Articular chondrocyte of knee joint (primary cell): ENCODE results near the gene TNS2. TPM values are rescaled to one million over a fixed set of nuclear protein-coding genes. Genes with fewer than 3 reads are reported as not detected.

ENCODE experiments used
- small RNA-seq: library from RNA; depleted of rRNA; stranded (forward); fragments of <200 nt; gene quantifications from one replicate; pipeline ENCODE3, GENCODE V24; 2012
- total RNA-seq: library from RNA; depleted of rRNA; stranded (reverse); fragments of >200 nt; gene quantifications from 2 replicates; pipeline ENCODE4 v1.2.3, GENCODE V29; 2012

TNS2 gene
- 61.2 and 85.7 TPM in 2 replicates for total RNA-seq

GRCh38 chr12:53049571-53050318 is at the start of gene TNS2:
TNS2 (plus strand) TSS chr12:53050065; CDS start chr12:53050186, 121 bp downstream.

GRCh38 chr12:53005986-53006809 is 43.7 kb upstream of the TNS2 start, which contains the start of gene EIF4B:
EIF4B (plus strand) TSS chr12:53006456; CDS start chr12:53006484, 28 bp downstream.

GRCh38 chr12:53079226-53080117 is 29.6 kb downstream of the TNS2 start, which contains the start of gene SPRYD3:
SPRYD3 (minus strand) TSS chr12:53079390; CDS start chr12:53079333, 57 bp downstream.

GRCh38 chr12:53097564-53098353 is 47.9 kb downstream of the TNS2 start, which contains the start of gene IGFBP6:
IGFBP6 (plus strand) TSS chr12:53097667; CDS start chr12:53097718, 51 bp downstream.

GRCh38 chr12:53102883-53103807 is 53.3 kb downstream of the TNS2 start, which contains the start of gene SOAT2:
SOAT2 (plus strand) TSS chr12:53103486; CDS start chr12:53103578, 92 bp downstream.

Small RNA genes lying within 50 kb of the gene (small RNA-seq; reads per million reads assigned to genes)
- gene MIR6757: not detected

Other genes with a start within 250 kb of the TNS2 start
- gene KRT4, start 235.9 kb upstream of the TNS2 start, total RNA-seq: 0.39 and 0.43 TPM in 2 replicates
- not detected in 2 replicates for gene KRT79, start 215.8 kb upstream of the TNS2 start, total RNA-seq
- gene KRT78, start 201.1 kb upstream of the TNS2 start, total RNA-seq: not detected in 2 replicates
- 7.6 and 11.7 TPM in 2 replicates for gene KRT8, start 145.0 kb upstream of the TNS2 start, total RNA-seq
- 2.1 and 4.3 TPM in 2 replicates for gene KRT18, start 100.9 kb upstream of the TNS2 start, total RNA-seq
- 1,075 and 1,228 TPM in 2 replicates for gene EIF4B, start 43.6 kb upstream of the TNS2 start, total RNA-seq
- 26.8 and 32.0 TPM in 2 replicates for gene SPRYD3, start 29.3 kb downstream of the TNS2 start, total RNA-seq
- gene IGFBP6, start 47.6 kb downstream of the TNS2 start, total RNA-seq: 242 and 329 TPM in 2 replicates
- under 0.01 and 0.11 TPM in 2 replicates for gene SOAT2, start 53.4 kb downstream of the TNS2 start, total RNA-seq
- 16.1 and 20.2 TPM in 2 replicates for gene ZNF740, start 130.7 kb downstream of the TNS2 start, total RNA-seq
- gene CSAD, start 130.9 kb downstream of the TNS2 start, total RNA-seq: 9.0 and 10.1 TPM in 2 replicates
- 1.3 and 4.1 TPM in 2 replicates for gene ITGB7, start 157.2 kb downstream of the TNS2 start, total RNA-seq
- 69.8 and 70.6 TPM in 2 replicates for gene RARG, start 182.1 kb downstream of the TNS2 start, total RNA-seq
- gene ESPL1, start 218.2 kb downstream of the TNS2 start, total RNA-seq: 3.7 and 6.2 TPM in 2 replicates
- 514 and 560 TPM in 2 replicates for gene PFDN5, start 245.5 kb downstream of the TNS2 start, total RNA-seq
- gene MYG1, start 249.6 kb downstream of the TNS2 start, total RNA-seq: 34.8 and 41.3 TPM in 2 replicates